ENCODE results near the gene TFB1M.

DNA sequence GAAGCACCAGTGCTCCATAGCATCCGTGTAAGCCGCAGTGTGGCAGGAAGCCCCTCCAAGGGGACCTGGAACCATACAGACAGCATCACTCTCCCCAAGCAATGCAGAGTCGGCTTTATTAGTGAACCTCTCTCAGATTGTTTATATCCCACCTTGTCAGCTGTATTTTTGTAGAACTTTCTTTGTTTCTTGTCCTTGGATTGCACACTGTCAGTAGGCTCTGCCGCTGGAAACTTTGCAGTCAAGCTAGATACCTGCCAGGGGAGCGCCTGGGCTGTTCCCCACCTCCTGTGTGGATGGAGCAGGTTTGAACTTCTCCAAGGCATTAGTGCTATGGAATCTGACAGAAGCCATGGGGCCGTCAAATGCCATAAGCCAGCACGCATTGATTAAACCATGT is 69.1 kb downstream of the TFB1M start:
- TF ChIP-seq CTCF (IDR thresholded peaks at IDR 0.05): no peak
- no peak for TF ChIP-seq POLR2A (IDR thresholded peaks at IDR 0.05)

All from right lobe of liver (tissue), 4 donors.